ENCODE results near the gene TLL1. TPM values are rescaled to one million over a fixed set of nuclear protein-coding genes. Genes with fewer than 3 reads are reported as not detected.

Gene TLL1
- total and polyA plus RNA-seq, 2 of the 13 experiments (the other 11 are each of a cell fraction or from before 2014, with no cell fraction given), result not detected

GRCh38 chr4:166049036-166049435 lies 176.0 kb downstream of the TLL1 start:
- in situ Hi-C loops (cut with HindIII; ENCODE audit: extremely low pct_ligation_motif_present, low pct_unique_long_range_greater_than_20kb) (no loop called here), intact Hi-C loops (cut with micrococcal nuclease; ENCODE audit: unreplicated experiment) (no loop called here)
- WGBS (ENCODE audit: low lambda C conversion rate), result 15% methylated on average over 5 of the region's 5 CpGs
- FAIRE-seq (no peak), DNase-seq (ENCODE audit: low spot score) (no peak), ATAC-seq (no peak)
- Histone ChIP-seq H3K9me3 (ENCODE audit: low read length) (no peaks in the 10 kb centered on the region), H3K4me3 (replicated peaks in 1 of 3; ENCODE audit: insufficient read depth in 1 of 3, low read depth in 2 of 3, low read length in 3 of 3) (no peak overlapping the region), H3K27ac (ENCODE audit: extremely low read length, insufficient read depth, low read length) (no peak overlapping the region), H4K20me1 (ENCODE audit: insufficient read depth, low read length) (no peaks in the 10 kb centered on the region), H3K4me2 (ENCODE audit: low read depth, low read length) (no peak overlapping the region), H3K4me1 (ENCODE audit: insufficient read depth, low read length) (no peaks in the 10 kb centered on the region), H3K79me2 (ENCODE audit: insufficient read depth, low read length) (no peaks in the 10 kb centered on the region), H3K36me3 (replicated peaks in 1 of 2; ENCODE audit: control insufficient read depth in 1 of 2, insufficient read depth in 2 of 2, low read length in 2 of 2) (no peaks in the 10 kb centered on the region), H3K9ac (ENCODE audit: insufficient read depth, low read depth, low read length) (no peak overlapping the region), H2AFZ (ENCODE audit: low read length) (no peak overlapping the region), H3K27me3 (ENCODE audit: control insufficient read depth in 1 of 2, insufficient read depth in 2 of 2, low read length in 2 of 2) (no peaks in the 10 kb centered on the region)
- CTCF ChIA-PET (ENCODE audit: low intra/inter-chr PET ratio, low total read pairs), result no interaction called here
- BruUV-seq (replicated peaks), result no TSS peak
- POLR2A ChIA-PET, result no interaction called here
- TF ChIP-seq SYNCRIP (IDR thresholded peaks at IDR 0.05; ENCODE audit: insufficient read depth, low read depth, low read length) (no peak), ZNF382 (CRISPR knock-in tag; IDR thresholded peaks at IDR 0.05; ENCODE audit: borderline replicate concordance) (no peak), CENPT (CRISPR knock-in tag; IDR thresholded peaks at IDR 0.05; ENCODE audit: low read depth) (no peak), ZFP91 (CRISPR knock-in tag; IDR thresholded peaks at IDR 0.05; ENCODE audit: borderline replicate concordance) (no peak), SSRP1 (CRISPR knock-in tag; IDR thresholded peaks at IDR 0.05) (no peak), XBP1 (CRISPR knock-in tag; IDR thresholded peaks at IDR 0.05) (no peak), NFATC3 (CRISPR knock-in tag; IDR thresholded peaks at IDR 0.05) (no peak), STAT5B (CRISPR knock-in tag; IDR thresholded peaks at IDR 0.05) (no peak), MLXIP (CRISPR knock-in tag; IDR thresholded peaks at IDR 0.05; ENCODE audit: borderline replicate concordance) (no peak)
- TF ChIP-seq, protein P1, sequence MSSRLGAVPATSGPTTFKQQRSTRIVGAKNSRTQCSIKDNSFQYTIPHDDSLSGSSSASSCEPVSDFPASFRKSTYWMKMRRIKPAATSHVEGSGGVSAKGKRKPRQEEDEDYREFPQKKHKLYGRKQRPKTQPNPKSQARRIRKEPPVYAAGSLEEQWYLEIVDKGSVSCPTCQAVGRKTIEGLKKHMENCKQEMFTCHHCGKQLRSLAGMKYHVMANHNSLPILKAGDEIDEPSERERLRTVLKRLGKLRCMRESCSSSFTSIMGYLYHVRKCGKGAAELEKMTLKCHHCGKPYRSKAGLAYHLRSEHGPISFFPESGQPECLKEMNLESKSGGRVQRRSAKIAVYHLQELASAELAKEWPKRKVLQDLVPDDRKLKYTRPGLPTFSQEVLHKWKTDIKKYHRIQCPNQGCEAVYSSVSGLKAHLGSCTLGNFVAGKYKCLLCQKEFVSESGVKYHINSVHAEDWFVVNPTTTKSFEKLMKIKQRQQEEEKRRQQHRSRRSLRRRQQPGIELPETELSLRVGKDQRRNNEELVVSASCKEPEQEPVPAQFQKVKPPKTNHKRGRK (CRISPR knock-in tag; IDR thresholded peaks at IDR 0.05), result no peak

All from HepG2 (cell line).